Activated effector memory CD4-positive, alpha-beta T cell treated with anti-CD3 and anti-CD28 coated beads, Interleukin-2, amount 50 U/mL, for 16 hours (primary cell): ENCODE data around the gene RGS19.

Experiments
- DNase-seq: peaks from one replicate; pipeline ENCODE4 v3.0.0-alpha.2; 2020

The RGS19 gene

DNA sequence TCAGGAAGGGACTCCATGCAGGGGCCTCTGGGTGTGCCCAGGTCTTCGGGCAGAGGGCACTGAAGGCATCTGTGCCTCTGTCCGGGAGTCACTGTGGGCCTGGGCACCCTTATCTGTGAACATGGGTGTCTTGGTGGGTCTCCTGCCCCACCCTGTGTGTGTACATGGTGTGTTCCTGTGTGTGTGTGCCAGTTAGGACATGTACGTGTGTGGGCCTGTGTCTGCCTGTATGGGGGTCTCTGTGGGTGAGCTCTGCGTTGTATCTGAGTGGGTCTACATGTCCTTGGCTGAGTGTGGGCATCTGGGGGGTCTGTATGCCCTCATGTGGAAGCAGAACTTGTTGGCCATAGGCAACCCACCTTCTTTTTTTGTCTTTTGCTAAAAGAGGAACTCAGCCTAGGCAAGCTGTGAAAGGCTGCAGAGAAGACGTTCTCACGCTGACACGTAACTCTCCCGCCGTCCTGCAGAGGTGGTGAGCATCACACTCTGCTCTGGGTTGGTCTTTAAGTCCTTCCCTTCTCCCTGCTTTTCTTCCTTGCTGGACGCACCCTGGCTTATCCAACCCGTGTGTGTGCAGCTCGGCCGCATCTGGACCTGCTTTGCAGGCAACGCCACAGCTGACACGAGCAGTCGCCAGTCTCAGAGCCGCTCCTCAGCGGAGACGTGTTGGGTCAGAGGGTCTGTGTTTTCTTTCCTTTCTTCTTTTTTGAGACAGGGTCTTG, 28.6 kb upstream of the RGS19 start:
- DNase-seq: peak; percentile 58

DNA sequence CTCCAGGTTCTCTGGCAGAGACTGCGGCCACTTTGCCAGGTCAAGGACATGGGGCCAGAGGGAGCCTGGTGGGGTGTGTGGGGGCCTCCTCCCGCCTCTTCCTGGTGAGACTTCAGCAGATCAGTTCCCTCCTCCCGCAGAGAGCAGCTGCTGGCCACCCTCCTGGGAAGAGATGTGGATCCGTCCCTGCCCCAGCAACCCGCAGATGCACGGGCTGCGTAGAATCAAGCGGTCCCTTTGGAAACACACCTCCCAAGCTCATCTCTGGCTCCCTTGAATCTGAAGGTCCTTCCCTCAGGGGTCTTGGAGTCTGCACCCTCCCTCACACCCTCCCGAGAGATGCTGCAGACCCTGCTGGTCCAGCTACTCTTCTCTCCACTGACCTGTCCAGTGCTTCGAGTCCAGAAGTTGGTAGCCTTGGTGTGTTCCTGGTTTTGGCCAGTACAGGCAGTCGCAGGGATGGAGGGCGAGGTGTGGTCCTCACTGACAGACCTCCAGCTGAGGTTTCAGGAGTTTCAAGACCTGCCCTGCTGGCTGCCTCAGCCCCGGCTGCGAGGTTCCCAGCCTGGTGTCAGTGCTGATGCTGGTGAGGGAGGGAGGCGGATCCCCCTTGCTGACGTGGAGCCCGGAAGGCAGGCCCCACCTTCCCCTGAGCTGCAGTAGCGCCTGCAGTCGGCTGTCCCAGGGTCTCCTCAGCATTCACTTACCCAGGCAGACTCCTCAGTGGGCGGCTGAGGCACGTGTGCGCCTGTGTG, 27.8 kb upstream of the RGS19 start, which contains the start of gene NPBWR2:
TSS of gene NPBWR2 (minus strand) at position 585 of the 755 bp plus-strand sequence. CDS start 734 bp downstream, outside the sequence.
- DNase-seq: peak; percentile 57

DNA sequence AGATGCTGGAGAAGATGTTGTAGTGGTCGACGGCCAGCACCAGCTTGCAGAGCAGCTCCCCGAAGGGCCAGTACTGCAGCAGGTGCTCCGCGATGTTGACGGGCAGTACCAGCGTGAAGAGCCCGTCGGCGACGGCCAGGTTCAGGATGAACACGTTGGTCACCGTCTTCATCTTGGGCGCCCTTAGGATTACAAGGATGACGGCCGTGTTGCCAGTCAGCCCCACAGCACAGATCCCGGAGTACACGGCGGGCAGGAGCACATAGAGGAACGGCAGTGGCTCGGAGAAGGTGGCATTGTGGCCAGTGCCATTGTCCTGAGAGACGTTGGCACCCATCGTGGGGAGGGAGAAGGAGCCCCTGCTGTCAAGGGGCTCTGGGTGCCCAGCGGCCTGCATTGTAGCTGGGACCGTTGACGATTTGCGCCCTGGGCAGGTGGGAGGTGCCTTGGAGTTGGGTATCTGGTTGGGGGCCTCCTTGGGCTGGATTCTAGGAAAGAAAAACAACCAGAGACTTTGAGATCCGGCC, 27.2 kb upstream of the RGS19 start:
- no peak for DNase-seq

DNA sequence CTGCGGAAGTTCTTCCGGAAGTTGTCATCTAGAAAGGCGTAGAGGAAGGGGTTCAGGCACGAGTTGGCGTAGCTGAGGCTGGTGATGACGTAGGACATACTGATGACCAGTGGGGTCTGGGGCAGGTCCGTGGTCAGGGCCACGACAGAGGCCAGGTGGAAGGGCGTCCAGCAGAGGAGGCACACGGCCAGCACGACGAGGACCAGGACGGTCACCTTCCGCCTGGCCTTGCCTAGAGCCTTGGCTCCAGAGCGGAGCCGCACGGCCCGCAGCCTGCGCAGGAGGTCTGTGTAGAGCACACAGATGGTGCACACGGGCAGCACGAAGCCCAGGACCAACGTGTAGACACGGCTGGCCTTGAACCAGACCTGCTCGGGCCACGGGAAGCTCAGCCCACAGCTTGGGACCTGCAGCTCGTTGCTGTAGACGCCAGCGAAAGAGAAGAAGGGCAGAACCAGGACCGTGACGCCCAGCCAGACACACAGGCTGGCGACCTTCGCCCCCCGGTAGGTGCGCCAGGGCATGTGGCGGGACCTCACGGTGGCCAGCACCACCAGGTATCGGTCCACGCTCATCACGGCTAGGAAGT, 26.6 kb upstream of the RGS19 start:
- DNase-seq: peak; percentile 49

DNA sequence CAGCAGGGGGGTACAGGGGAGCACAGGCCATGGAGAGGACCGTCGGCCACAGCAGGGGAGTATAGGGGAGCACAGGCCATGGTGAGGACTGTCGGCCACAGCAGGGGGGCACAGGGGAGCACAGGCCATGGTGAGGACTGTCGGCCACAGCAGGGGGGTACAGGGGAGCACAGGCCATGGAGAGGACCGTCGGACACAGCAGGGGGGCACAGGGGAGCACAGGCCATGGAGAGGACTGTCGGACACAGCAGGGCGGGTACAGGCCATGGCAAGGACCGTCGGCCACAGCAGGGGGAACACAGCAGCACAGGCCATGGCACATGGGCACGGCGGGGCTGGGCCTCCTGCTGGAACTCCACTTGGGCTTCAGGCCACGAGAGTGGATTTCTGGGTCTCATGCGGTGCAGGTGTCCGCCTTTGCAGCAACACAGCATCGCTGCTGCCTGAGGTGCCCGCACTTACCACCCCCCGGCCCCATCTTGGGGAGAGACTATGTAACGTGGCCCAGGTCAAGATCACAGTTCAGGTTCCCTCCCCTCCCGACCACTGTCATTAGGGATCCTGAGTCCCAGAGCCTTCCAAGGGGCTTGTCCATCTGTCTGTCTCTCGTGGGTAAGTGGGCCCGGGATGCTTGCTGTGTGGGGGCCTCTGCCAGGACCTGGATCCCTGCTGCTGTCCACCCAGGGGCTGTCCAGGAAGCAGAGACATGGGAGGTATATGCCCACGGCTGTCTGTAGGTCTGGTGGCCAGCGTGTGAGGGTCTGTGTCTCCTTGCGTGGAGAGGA, 25.5 kb upstream of the RGS19 start:
- DNase-seq: peak; percentile 57

DNA sequence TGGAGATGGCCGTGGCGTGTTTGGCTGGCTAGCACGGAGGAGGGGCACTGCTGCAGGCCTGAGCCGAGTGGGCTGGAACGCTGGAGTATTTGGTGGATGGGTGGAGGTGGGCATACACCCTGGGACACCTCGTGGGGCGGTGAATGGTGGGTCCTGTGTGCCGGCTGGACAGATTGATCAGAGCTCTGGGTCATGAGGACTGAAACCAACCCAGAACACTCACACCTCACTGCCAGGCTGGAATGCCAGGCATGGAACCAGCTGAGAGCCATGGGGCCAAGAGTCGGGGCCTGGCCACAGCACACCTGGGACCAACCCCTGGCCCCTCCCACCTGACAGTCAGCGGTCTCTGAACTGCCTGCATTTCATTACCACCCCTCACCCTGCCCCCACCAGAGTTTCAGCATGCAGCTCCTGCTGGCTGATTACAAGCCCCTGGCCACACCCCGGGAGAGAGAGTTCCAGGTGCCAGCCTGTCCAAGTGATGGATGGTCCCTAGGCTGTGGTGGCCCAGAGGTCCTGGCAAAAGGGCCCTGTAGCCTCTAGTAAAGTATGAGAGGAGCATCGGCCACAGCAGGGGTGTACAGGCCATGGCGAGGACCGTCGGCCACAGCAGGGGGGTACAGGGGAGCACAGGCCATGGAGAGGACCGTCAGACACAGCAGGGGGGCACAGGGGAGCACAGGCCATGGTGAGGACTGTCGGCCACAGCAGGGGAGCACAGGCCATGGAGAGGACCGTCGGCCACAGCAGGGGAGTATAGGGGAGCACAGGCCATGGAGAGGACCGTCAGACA, 24.8 kb upstream of the RGS19 start:
- peak; percentile 50 for DNase-seq

DNA sequence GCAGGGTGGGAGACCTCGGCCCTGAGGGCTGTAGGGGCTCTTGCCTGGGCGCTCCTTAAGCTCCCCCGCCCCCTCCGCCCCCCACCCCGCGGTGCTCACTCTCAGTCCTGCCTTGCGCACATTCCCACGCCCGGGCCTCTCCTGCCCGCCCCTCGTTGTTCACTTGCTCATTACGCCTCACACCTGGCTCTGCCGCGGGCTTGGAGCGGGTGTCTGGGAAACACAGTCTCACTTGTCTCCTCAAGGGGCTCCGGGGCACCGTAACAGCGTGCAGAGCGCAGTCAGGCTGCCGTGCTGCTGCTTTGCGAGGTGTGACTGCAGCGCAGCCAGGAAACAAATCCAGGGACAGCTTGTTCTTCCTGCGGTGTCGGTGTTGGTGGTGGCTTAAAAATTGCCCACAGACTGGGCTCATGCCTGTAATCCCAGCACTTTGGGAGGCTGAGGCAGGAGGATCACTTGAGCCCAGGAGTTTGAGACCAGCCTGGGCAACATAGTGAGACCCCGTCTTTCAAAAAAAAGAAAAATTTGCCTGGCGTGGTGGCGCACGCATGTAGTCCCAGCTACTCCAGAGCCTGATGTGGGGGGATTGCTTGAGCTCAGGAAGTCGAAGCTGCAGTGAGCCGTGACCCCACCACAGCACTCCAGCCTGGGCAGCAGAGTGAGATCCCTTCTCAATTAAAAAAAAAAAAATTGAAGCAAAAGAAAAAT, 23.5 kb upstream of the RGS19 start:
- DNase-seq: peak; percentile 62

DNA sequence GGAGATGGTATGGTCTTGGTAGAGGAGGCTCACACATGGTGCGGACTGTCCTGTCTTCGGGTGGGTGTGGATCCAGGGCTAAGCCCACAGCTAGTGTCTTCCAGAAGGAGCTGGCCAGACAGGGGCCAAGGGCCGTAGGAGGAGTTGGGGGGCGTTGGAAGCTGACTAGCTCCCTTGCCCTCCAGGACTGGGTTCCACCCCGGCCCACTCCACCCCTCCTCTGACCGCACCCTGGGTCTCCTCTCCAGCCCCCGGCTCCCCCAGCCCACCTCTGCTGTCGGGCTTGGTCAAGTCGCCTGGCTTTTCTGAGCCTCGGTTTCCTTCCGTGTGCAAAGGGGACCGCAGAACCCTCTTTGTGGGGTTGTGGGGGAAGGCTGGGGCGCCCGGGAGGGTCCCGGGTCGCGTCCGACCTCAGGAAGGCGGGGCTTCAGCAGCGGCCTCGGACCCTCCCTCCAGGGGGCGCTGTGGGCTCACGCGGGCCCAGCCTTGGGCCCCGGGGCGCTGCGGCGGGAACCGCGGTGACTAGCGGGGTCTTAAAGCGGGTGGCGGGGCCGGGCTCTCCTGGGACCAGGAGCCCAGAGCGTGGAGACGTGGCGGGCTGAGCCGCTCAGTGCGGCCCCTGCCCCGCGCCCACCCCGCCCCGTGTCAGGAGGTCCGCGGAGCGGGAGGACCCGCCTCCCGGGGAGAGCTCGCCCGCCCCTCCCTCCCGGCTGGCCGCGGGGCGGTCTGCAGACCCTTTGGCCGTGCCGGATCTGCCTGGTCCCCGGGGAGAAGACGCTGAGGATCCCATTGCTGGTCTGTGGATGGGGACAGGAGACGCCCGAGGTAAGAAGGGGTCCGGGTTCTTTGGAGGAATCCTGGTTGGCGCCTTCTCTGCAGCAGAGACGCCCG, 22.7 kb upstream of the RGS19 start:
- DNase-seq: peak; percentile 87

DNA sequence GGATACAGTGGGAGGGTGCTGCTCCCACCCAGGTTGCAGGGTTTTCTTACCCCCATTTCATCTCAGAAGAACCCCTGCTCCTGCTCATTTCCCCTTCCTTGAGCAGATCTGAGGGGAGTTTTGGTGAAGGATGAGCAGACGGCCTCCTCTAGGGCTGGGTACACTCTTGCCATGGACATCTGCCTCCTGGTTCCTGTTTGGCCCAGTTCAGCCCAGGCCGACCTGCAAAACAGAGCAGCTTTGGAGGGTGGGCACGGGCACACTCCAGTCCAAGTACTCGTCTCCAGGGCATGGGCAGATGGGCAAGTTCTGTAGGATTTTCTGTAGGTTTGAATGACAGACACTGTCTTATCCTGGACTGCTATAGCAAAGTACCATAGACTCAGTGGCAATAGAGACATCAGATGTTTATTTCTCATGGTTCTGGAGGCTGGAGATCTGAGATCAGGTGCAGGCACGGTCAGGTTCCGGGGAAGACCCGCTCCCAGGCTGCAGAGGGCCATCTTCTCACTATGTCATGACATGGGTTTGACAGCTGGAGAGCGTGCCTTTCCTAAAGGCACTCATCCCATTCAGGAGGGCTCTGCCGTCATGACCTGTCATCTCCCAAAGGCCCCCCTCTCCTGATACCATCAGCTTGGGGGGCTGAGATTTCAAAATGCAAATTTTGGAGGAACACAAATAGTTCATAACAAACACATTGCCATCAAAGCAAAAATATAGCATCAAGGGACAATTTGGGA, 21.8 kb upstream of the RGS19 start:
- peak; percentile 38 for DNase-seq

DNA sequence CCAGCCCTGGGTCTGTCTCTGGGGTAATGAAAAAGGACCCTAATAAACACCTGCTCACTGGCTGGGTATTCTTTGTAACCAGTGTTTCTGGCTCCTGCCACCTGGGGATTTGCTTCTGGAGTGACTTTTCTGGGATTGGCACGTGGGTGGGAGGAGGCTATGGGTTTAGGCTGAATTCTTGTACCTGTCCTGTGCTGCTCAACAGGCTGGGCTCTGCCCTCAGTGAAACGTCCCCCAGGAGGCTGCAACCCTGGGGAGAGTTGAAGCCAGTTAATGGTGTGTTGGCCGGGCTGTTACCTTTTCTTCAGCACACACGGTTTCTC, 21.2 kb upstream of the RGS19 start:
- no peak for DNase-seq

DNA sequence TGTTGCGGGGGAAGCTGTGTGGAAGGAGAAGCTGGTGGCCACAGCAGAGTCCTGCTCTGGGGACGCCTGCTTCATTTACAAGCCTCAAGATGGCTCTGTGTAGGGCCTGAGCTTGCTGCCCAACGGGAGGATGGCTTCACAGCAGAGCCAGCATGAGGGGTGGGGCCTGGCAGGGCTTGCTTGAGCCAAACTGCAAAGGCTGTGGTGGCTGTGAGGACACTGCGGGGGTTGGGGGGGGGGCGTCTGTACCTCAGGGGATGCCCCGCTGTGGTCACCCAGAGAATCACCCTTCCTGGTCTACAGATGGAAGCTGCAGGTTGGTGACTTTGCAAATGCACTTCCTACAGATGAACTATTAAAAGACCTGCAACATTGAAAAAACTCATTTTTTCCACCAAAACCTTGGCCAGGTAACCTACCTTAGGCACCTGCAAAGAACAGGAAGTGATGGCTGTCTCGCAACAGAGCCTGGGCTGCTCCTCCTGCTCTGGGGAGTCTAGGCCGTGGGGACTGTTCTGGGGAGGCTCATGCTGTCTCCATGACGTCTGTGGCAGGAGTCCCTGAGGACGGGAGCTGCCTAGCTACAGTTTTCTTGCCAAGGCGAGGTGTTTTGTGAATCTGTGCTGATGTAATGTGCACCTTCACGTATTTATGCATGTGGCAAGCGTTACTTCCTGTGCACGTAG, 20.7 kb upstream of the RGS19 start:
- no peak for DNase-seq

DNA sequence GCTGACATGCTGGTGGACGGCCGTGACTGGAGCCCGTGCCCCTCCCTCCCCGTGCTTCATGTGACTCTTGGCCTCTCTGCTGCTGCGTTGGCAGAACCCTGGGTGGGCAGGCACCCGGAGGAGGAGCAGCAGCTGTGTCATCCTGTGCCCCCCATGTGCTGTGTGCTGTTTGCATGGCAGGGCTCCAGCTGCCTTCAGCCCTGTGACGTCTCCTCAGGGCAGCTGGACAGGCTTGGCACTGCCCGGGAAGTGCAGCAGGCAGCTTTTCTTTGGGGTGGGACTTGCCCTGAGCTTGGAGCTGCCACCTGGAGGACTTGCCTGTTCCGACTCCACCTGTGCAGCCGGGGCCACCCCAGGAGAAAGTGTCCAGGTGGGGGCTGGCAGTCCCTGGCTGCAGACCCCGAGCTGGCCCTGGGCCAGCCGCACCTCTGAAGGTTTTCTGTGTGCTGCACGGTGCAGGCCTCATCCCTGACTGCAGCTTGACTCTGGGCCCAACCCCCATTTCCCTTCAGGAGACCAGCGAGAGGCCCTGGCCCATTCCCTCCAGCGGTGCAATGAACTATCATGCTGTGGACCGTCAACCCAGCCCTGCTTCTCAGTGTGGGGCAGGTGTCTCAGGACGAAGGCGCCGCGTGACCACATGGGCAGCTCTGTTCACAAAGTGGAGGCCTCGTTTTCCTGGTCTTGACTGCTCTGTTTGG, 19.9 kb upstream of the RGS19 start:
- no peak for DNase-seq

DNA sequence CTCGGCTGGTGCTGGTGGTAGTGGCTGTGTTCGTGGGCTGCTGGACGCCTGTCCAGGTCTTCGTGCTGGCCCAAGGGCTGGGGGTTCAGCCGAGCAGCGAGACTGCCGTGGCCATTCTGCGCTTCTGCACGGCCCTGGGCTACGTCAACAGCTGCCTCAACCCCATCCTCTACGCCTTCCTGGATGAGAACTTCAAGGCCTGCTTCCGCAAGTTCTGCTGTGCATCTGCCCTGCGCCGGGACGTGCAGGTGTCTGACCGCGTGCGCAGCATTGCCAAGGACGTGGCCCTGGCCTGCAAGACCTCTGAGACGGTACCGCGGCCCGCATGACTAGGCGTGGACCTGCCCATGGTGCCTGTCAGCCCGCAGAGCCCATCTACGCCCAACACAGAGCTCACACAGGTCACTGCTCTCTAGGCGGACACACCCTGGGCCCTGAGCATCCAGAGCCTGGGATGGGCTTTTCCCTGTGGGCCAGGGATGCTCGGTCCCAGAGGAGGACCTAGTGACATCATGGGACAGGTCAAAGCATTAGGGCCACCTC, 19.2 kb upstream of the RGS19 start:
- DNase-seq: no peak

DNA sequence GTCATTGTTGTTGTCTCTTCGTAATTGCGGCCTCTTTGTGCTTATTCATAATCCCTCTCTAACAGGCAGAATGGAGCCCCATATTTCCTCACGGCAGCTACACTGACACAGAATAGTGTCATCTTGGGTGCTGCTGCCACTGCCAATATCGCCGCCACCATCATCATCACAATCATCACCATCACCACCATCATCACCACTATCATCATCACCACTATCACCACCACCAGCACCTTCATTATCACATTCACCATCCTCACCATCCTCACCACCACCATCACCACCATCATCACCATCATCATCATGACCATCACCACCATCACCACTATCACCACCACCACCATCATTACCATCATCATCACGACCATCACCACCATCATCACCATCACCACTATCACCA, 17.2 kb upstream of the RGS19 start:
- DNase-seq: no peak

DNA sequence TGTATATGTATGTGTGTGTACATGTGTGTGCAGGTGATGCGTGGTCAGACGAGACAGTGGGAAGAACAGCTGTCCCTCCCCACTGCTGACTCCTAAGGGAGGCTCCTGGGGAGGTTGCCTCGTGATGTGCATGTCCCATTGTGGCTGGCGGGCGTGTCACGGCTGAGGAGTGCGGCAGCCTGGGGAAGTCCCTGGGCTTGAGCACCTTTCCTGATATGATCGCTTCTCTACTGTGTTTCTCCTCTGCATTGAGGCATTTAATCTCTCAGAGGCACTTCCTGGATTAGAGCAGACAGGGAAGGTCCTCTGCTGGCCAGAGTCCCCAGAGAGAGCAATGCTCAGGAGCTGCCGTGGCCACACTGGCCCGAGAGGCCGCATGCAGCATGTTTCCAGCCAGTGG, 16.6 kb upstream of the RGS19 start:
- no peak for DNase-seq

DNA sequence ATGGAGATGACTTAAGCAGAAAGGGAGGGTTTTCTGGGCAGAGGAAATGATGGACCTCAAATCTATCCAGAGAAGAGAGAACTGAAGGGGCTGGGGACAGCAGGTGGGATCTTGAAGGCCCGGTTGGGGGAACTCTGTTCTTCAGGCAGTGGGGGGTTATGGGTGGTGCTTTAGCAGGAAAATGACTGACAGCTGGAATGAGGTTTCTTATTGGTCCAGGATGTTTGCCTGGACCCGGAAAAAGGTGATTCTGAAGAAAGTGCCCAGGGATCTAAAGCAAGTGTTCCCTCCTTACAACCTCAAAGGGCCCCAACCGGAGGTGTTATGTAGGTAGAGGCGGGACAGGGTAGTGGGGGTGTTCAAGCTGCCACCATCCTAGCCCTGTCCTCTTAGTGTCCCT, 16.1 kb upstream of the RGS19 start:
- no peak for DNase-seq

DNA sequence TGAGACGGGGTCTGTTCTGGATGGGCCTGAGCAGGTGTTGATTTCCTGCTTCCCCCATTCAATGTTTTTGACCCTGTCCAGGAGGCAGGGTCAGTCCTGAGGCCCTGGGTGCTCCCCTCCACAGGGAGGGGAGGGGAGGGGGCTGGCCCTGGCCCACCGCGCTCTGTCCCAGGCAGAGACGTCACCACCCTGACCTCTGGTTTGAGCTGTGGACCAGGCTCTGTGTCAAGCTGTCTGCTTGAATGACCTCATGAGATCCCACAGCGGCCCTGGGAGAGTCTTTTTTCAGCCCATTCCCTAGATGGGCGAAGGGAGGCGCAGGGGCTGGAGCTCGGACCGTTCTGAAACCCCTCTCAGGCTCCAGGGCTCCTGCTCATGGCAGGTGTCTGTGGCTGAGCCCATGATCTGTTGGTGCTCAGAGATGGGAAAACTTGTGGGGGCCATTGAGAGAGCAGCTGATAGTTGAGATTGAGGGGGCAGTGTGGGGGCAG, 13.7 kb upstream of the RGS19 start:
- no peak for DNase-seq
